22Rv1 (cell line): ENCODE measurements around the gene PATE4.
A peak's percentile ranks its signal among the peaks of the same experiment; 100 is the strongest.
"Not testable (repeated sequence)": the region's sequence is repeated elsewhere in the genome, so short reads cannot be mapped to it uniquely, and the experiment has no call there.

Experiments
- H3K27ac ChIP-seq: fragments of 450-650 bp; 2 replicates; pipeline ENCODE4 v1.5.1; 2017
- CTCF ChIP-seq: fragments of 450-650 bp; IDR thresholded peaks from 2 replicates; pipeline ENCODE4 v1.5.1; 2017; ENCODE audit warnings: mild to moderate bottlenecking
- ZFX ChIP-seq: fragments of 450-650 bp; IDR thresholded peaks from 2 replicates; pipeline ENCODE4 v1.6.1; 2017; ENCODE audit warnings: antibody characterized with exemption, borderline replicate concordance

PATE4 gene

DNA sequence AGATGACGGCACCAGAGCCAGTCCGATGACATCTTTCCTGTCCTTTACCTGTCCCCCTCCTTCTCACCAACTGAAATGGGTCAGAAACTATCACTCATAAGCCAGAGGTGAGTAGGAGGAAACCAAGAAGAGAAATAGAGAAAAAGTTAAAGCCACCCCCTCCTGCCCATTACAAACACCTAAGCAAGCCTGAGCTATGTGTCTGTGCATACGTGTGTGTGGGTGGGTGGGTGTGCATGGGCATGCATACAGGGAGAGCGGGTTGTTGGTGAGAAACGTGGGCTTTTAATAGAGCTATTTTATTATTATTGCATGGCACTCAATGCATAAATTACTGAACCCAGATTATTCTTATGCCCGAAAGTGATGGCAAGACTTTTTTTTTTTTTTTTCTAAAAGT, 2.6 kb downstream of the PATE4 start:
- no peak for TF ChIP-seq ZFX
- no peak for TF ChIP-seq CTCF

DNA sequence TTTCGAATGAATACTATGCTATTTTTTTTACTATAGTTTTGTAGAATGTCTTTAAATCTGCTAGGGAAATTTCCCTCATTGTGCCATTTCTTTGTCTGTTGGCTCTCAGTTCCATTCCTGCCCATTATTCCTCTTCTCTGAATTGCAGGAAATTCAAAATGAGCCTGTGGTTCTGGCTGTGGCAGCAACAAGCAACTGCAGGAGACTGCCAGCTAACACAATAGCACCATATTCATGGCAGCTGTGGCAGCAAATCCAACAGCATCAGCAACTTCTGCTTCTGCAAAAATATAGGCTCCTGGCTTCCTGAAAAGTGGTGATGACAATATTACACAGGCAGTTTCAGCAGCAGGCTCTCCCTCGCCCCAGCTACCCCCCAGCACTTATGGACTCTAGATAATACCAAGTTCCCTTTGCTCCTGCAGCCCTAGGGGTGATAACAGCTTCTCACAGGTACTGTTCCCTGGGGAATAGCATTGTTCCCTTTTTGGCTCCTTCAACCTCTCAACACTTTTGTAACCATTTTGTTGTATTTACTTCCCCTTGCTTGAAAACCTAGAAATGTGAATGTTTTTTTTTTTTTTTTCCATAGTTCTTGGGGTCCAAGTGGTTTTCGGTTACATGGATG, 9.3 kb downstream of the PATE4 start:
- H3K27ac ChIP-seq = no peak overlapping the region
- TF ChIP-seq CTCF (no peak), ZFX (no peak)

More for the DNA sequence above, 2.6 kb downstream of the PATE4 start:
- H3K27ac ChIP-seq = no peak overlapping the region

DNA sequence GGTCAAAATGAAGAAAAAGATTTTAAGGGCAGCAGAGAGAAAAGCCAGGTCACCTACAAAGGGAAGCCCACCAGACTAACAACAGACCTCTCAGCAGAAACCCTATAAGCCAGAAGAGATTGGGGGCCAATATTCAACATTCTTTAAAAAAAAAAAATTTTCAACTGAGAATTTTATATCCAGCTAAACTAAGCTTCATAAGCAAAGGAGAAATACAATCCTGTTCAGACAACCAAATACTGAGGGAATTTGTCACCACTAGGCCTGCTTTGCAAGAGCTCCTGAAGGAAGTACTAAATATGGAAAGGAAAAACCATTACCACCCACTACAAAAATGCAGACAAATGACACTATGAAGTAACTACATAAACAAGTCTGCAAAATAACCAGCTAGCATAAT, 13.1 kb downstream of the PATE4 start:
- TF ChIP-seq ZFX (no peak), CTCF (no peak)
- H3K27ac ChIP-seq = no peak overlapping the region

- H3K27ac ChIP-seq = peak overlapping the region; percentile 44; the same call in 1 of the 2 replicates
These were observed 24.6 kb downstream of the PATE4 start for GRCh38 chr11:125857670-125858069.

- H3K27ac ChIP-seq = not testable (repeated sequence)
These were observed 29.7 kb downstream of the PATE4 start for GRCh38 chr11:125862786-125863185.

- not testable (repeated sequence) for H3K27ac ChIP-seq
These were observed 32.2 kb downstream of the PATE4 start for GRCh38 chr11:125865354-125865753.

- TF ChIP-seq ZFX (no peak), CTCF (no peak)
- H3K27ac ChIP-seq = no peak overlapping the region
These were observed 36.4 kb downstream of the PATE4 start for GRCh38 chr11:125869521-125869920.

DNA sequence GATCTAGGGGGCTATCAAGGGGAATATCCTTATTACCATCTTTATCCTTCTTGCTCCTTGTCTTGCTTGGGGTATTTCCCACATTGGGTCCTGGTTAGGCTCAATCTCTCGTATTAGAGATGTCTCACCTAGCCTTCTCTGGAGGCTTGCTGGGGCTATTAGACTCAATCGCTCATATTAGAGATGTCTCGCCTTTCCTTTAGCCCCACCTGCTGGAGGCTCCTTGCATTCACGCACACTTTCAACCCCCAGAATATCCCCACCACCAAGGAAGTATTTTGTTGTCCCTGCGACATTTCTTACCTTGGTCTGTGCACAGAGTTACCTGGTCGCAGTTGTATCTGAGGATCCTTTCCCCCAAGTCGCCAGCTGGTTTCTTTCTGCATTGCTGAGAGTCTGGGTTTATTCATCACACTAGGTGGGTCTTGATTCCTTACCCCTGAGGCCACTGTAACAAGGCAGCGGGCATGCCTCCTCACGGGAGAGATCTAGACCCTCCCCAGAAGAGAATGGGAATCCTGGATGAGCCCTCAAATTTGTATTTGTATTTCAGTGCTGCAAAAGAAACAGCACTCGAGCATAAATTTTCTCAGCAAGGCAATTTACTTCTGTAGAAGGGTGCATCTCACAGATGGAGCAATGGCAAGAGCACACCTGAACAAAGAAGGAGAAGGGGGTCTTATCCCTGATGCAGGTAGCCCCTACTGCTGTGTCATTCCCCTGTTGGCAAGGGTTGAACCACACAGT, 38.4 kb downstream of the PATE4 start:
- H3K27ac ChIP-seq = no peak overlapping the region
- TF ChIP-seq ZFX (no peak), CTCF (peak; percentile 68)

DNA sequence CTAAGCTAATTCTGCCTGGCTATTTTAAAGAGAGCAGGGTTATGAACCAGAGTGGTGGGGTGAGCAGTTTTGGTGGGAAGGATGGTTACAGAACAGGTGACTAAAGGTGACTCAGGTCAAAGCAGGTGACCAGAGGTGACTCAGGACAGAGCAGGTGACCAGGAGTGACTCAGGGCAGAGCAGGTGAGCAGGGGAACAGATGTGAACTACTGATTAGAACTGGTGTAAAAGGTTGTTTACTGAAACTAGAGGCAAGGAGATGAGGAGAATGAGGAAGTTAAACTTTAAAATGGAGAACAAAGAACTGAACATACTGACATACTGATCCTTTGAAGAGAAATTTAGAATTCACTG, 39.0 kb downstream of the PATE4 start:
- no peak for TF ChIP-seq CTCF
- no peak for TF ChIP-seq ZFX

More for the DNA sequence above, 39.0 kb downstream of the PATE4 start:
- H3K27ac ChIP-seq = no peak overlapping the region
